ENCODE data around the gene SLCO2B1. TPM values are rescaled to one million over a fixed set of nuclear protein-coding genes. Genes with fewer than 3 reads are reported as not detected.

Gene SLCO2B1
- total RNA-seq, 6 experiments from 2014 or later: not detected

DNA sequence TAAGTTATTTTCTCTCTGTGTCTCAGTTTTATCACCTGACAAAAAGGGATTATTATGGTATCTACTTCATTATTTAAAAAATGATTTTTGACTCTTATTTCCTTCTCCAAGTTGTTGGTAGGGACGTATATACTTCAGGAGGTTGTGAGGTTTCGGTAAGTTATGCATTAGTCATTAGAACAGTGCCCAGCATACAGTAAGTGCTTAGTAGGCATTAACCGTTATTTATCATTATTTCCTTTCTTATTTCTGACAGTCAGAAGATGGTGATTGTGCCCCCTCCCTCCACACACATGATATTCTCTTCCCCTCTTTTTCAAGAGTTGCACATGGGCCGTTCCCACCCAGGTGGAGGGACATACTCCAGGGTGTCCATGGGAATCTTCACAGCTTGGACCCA is 36.1 kb downstream of the SLCO2B1 start:
- no peaks in the 10 kb centered on the region for H3K9me3 Mint-ChIP-seq
- no peak for DNase-seq
- TF ChIP-seq, protein P1, sequence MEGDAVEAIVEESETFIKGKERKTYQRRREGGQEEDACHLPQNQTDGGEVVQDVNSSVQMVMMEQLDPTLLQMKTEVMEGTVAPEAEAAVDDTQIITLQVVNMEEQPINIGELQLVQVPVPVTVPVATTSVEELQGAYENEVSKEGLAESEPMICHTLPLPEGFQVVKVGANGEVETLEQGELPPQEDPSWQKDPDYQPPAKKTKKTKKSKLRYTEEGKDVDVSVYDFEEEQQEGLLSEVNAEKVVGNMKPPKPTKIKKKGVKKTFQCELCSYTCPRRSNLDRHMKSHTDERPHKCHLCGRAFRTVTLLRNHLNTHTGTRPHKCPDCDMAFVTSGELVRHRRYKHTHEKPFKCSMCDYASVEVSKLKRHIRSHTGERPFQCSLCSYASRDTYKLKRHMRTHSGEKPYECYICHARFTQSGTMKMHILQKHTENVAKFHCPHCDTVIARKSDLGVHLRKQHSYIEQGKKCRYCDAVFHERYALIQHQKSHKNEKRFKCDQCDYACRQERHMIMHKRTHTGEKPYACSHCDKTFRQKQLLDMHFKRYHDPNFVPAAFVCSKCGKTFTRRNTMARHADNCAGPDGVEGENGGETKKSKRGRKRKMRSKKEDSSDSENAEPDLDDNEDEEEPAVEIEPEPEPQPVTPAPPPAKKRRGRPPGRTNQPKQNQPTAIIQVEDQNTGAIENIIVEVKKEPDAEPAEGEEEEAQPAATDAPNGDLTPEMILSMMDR (IDR thresholded peaks at IDR 0.05): no peak
- peaks cover 43% of the 10 kb centered on the region for H3K27me3 Mint-ChIP-seq (ENCODE audit: insufficient read depth)
- H3K36me3 Mint-ChIP-seq (ENCODE audit: low read depth): no peaks in the 10 kb centered on the region
- no peak overlapping the region for H3K27ac Mint-ChIP-seq
- no peaks in the 10 kb centered on the region for H3K4me1 Mint-ChIP-seq (ENCODE audit: low read depth)
- H3K4me3 Mint-ChIP-seq: no peak overlapping the region

DNA sequence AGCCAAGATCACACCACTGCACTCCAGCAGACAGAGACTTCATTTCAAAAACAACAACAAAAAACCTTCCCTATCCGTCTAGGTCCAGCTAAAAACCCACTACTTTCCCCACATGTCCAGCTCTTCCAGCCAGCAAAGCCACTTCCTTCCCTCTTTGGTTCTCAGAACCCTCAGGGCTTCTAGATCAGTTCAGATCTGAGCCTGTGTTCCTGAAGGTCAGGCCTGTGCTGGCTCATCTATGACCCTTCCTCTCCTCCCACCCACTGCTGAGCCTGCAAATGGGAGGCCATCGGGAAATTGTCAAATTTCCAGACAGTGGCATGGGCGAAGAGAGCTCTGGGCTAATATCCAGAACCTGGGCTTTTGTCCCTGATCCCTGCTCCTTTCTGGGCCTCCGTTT is 37.8 kb downstream of the SLCO2B1 start:
- no peak overlapping the region for H3K27ac Mint-ChIP-seq
- DNase-seq: no peak
- no peak overlapping the region for H3K4me3 Mint-ChIP-seq
- H3K36me3 Mint-ChIP-seq (ENCODE audit: low read depth): no peaks in the 10 kb centered on the region
- H3K4me1 Mint-ChIP-seq (ENCODE audit: low read depth): no peaks in the 10 kb centered on the region
- peaks cover 48% of the 10 kb centered on the region for H3K27me3 Mint-ChIP-seq (ENCODE audit: insufficient read depth)
- TF ChIP-seq, protein P1 (IDR thresholded peaks at IDR 0.05): no peak
- H3K9me3 Mint-ChIP-seq: no peaks in the 10 kb centered on the region

DNA sequence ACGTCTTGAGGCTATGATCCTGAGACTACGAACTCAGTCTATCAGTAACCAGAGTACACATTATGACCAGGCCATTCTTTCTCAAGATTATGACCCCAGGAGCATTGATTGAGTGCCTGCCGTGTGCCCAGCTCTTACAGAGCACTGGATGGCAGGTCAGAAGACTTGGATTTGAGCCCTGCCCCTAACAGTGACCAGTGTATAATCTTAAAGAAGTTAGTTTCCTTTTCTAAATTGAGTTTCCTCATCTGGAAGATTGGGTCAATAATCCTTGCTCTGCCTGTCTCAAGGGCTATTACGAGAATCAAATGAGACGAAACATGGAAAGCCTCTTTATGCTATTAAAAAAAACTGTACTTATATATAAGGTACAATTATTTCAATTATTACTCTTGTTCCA is 38.2 kb downstream of the SLCO2B1 start:
- TF ChIP-seq, protein P1 (IDR thresholded peaks at IDR 0.05): no peak
- no peak overlapping the region for H3K27ac Mint-ChIP-seq
- no peak for DNase-seq
- no peaks in the 10 kb centered on the region for H3K4me1 Mint-ChIP-seq (ENCODE audit: low read depth)
- H3K36me3 Mint-ChIP-seq (ENCODE audit: low read depth): no peaks in the 10 kb centered on the region
- no peaks in the 10 kb centered on the region for H3K9me3 Mint-ChIP-seq
- H3K4me3 Mint-ChIP-seq: no peak overlapping the region
- H3K27me3 Mint-ChIP-seq (ENCODE audit: insufficient read depth): peaks cover 49% of the 10 kb centered on the region

DNA sequence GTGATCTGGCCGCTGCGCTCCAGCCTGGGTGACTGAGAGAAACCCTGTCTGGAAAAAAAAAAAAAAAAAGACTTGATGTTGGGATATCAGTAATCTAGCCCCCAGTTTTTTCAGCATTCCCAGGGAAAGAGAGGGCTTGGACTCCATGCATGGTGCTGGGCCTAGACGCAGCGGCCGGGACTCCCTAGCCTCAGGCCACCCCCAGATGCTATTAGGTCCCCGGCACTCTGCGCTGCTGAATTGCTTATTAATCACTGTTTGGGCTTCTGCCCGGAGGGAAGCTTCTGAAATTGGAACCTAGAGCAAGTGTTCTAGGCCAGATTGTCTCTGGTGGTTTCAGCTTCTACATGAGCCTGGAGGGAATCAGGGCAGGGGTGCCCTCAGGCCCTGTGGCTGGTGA is 39.0 kb downstream of the SLCO2B1 start:
- Mint-ChIP-seq H3K4me1 (ENCODE audit: low read depth) (no peaks in the 10 kb centered on the region), H3K9me3 (no peaks in the 10 kb centered on the region), H3K27ac (no peak overlapping the region), H3K4me3 (no peak overlapping the region), H3K36me3 (ENCODE audit: low read depth) (no peaks in the 10 kb centered on the region), H3K27me3 (ENCODE audit: insufficient read depth) (peaks cover 50% of the 10 kb centered on the region)
- TF ChIP-seq, protein P1 (IDR thresholded peaks at IDR 0.05): no peak
- peak; percentile 3 for DNase-seq

DNA sequence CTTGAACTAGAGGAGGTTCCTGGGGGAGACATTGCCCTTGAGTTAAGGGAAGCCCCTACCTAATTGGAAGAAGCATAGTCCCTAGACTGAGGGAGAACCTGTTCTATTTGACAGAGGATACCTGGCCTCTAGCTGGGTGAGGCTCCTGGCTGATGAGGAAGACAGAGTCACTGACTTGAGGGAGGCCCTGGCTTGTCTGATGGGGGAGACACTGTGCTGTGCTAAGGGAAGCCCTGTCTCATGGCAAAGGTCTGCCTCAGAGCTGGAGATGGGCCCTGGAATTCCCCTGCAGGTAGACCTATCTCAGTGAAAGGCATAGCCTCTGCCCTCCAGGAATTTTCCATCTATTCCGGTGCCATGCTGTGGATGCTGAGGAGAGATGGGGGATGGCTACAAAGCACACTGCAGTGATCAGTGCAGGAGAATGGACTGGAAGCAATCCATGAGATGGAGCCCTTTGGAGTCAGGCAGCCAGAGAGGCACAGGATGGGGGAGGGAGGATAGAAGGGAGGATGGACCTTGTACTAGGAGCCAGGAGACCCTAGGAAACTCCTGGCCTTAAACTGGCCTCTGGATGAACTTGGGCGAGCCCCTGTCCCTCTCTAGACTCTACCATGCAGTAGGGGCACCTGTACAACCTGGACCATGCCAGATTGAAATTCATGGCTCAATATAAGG is 39.9 kb downstream of the SLCO2B1 start:
- Mint-ChIP-seq H3K9me3 (no peaks in the 10 kb centered on the region), H3K4me1 (ENCODE audit: low read depth) (no peaks in the 10 kb centered on the region), H3K27ac (no peak overlapping the region), H3K36me3 (ENCODE audit: low read depth) (no peaks in the 10 kb centered on the region), H3K4me3 (no peak overlapping the region), H3K27me3 (ENCODE audit: insufficient read depth) (peaks cover 54% of the 10 kb centered on the region)
- TF ChIP-seq, protein P1 (IDR thresholded peaks at IDR 0.05): no peak
- DNase-seq: no peak
